Aorta (tissue), 5 donors: ENCODE results near the gene TNFSF15. TPM values are rescaled to one million over a fixed set of nuclear protein-coding genes. Genes with fewer than 3 reads are reported as not detected.

Experiments
- ATAC-seq: fragments of 200-7000 bp; cut with Tn5 transposase; one replicate; pipeline ENCODE4 v1.9.1; 2022; ENCODE audit warnings: moderate library complexity; ENCODE audit not compliant: low FRiP score
- DNase-seq, 2 donors: peaks; one replicate each; pipeline ENCODE4 v3.0.0-alpha.2; 2020
- H3K27ac ChIP-seq, 2 donors: one replicate each; pipeline ENCODE4 v1.5.1; 2013; ENCODE audit warnings: low read length in 2 of 2, mild to moderate bottlenecking in 2 of 2, moderate library complexity in 2 of 2, control low read depth in 1 of 2, inconsistent platforms in 1 of 2, low read depth in 1 of 2
- H3K27me3 ChIP-seq, 2 donors: one replicate each; pipeline ENCODE4 v1.6.1; 2013; ENCODE audit warnings: control low read depth in 1 of 2, low read length in 1 of 2, mild to moderate bottlenecking in 1 of 2, moderate library complexity in 1 of 2; ENCODE audit not compliant: insufficient read depth in 2 of 2, control insufficient read depth in 1 of 2
- H3K36me3 ChIP-seq, 2 donors: one replicate each; pipeline ENCODE4 v1.6.1; 2013; ENCODE audit warnings: control low read depth in 1 of 2, low read length in 1 of 2, mild to moderate bottlenecking in 1 of 2; ENCODE audit not compliant: insufficient read depth in 2 of 2, control insufficient read depth in 1 of 2
- H3K4me1 ChIP-seq, 2 donors: one replicate each; pipeline ENCODE4 v1.6.1; 2013; ENCODE audit warnings: low read length in 2 of 2, control low read depth in 1 of 2, mild to moderate bottlenecking in 1 of 2, moderate library complexity in 1 of 2; ENCODE audit not compliant: insufficient read depth in 2 of 2, control insufficient read depth in 1 of 2
- H3K4me3 ChIP-seq, 2 donors: one replicate each; pipeline ENCODE4 v1.5.1; 2013; ENCODE audit warnings: low read length in 2 of 2, control low read depth in 1 of 2, mild to moderate bottlenecking in 1 of 2
- H3K9me3 ChIP-seq: one replicate; pipeline ENCODE4 v1.6.1; 2013; ENCODE audit warnings: mild to moderate bottlenecking, low read length; ENCODE audit not compliant: control insufficient read depth
- WGBS, 2 donors: extraction: QIAGEN DNeasy Blood & Tissue Kit; methylation state at CpG; one replicate each; pipeline ENCODE4 v1.1.7; 2013; 5-methylcytosine and 5-hydroxymethylcytosine counted together
- intact Hi-C, 2 donors: fragments of 100-400 bp; cut with DNase I; formaldehyde crosslinking; loops; one replicate each; pipeline versions ENCODE4 v1.14.2 to v1.15.0; 2022
- polyA plus RNA-seq, 2 donors: library from polyadenylated mRNA; stranded (reverse); fragments of 200-250 nt; gene quantifications; one replicate each; pipeline ENCODE4 v1.2.3, GENCODE V29; 2013
- total RNA-seq, 2 donors: library from RNA; stranded (reverse); fragmentation: NEBNext Ultra II Directional; extraction: Animal tissue kit (Norgen Biotek cat#: 25700); gene quantifications; one replicate each; pipeline ENCODE4 v1.2.1, GENCODE V29; 2021
- donor health status: healthy with polysubstance abuse.
- donor health status: Bipolar disorder and iron deficiency.
- donor health status: DM: no; HTN: no; CAD: no.
- donor health status: DM: no; HTN: no; CAD: no.
- donor health status: DM: yes; HTN: yes; CAD: no.

TNFSF15 gene
- total and polyA plus RNA-seq, 4 donors = 0.03 to 0.81 (median 0.33) TPM

GRCh38 chr9:114775121-114775520, 30.7 kb downstream of the TNFSF15 start:
- intact Hi-C loops = no loop called here

DNA sequence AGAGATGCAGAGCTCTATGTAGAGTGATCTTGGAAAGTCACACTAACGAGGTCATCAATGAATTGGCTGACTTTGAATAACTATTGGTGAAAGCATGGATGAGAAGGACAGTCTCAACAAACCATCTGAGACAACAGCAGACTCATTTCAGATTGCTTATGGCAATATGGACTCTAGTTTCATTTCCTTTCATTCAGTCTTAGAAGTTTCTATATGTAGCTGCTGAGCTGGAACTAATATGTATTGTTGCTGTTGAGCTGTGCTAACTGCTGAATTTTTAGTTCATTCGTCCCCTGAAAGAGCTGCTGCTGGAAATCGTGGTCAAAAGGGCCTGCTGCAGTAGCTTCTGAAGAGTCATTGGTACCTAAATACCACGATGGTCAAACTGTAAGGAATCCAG, 31.3 kb downstream of the TNFSF15 start:
- Histone ChIP-seq H3K27me3 (no peaks in the 10 kb centered on the region), H3K4me3 (no peak overlapping the region), H3K27ac (no peak overlapping the region), H3K9me3 (no peaks in the 10 kb centered on the region), H3K4me1 (peaks cover 0 to 2% of the 10 kb centered on the region in 2 donors), H3K36me3 (no peaks in the 10 kb centered on the region)
- ATAC-seq (no peak), DNase-seq (no peak)
- 79 to 86% methylated on average over 4 of the region's 4 CpGs for WGBS, 2 donors
- intact Hi-C loops = no loop called here

More at GRCh38 chr9:114775121-114775520, 30.7 kb downstream of the TNFSF15 start:
- no peaks in the 10 kb centered on the region for H3K9me3 ChIP-seq
- H3K36me3 ChIP-seq = no peaks in the 10 kb centered on the region
- DNase-seq (no peak), ATAC-seq (no peak)
- WGBS, 2 donors = 83 to 94% methylated on average over 1 of the region's 1 CpG
- H3K4me3 ChIP-seq = no peak overlapping the region
- H3K4me1 ChIP-seq = peaks cover 0 to 2% of the 10 kb centered on the region in 2 donors
- no peaks in the 10 kb centered on the region for H3K27me3 ChIP-seq
- no peak overlapping the region for H3K27ac ChIP-seq

- DNase-seq = no peak
- H3K4me1 ChIP-seq = no peaks in the 10 kb centered on the region
- H3K27me3 ChIP-seq = no peaks in the 10 kb centered on the region
- WGBS, 2 donors = 67 to 73% methylated on average over 6 of the region's 6 CpGs
- no peaks in the 10 kb centered on the region for H3K36me3 ChIP-seq
- H3K9me3 ChIP-seq = no peaks in the 10 kb centered on the region
- H3K4me3 ChIP-seq = no peak overlapping the region
- intact Hi-C loops = no loop called here
- no peak overlapping the region for H3K27ac ChIP-seq
- no peak for ATAC-seq
Measured at GRCh38 chr9:114771889-114772288, 34.0 kb downstream of the TNFSF15 start.

GRCh38 chr9:114770991-114771390, 34.8 kb downstream of the TNFSF15 start:
- DNase-seq (no peak), ATAC-seq (no peak)

GRCh38 chr9:114769624-114770023, 36.2 kb downstream of the TNFSF15 start:
- no peaks in the 10 kb centered on the region for H3K4me1 ChIP-seq
- no peak overlapping the region for H3K4me3 ChIP-seq
- no peaks in the 10 kb centered on the region for H3K36me3 ChIP-seq
- no peak overlapping the region for H3K27ac ChIP-seq
- 10 to 11% methylated on average over 1 of the region's 1 CpG for WGBS, 2 donors
- DNase-seq (no peak), ATAC-seq (no peak)
- H3K9me3 ChIP-seq = no peaks in the 10 kb centered on the region
- intact Hi-C loops = no loop called here
- no peaks in the 10 kb centered on the region for H3K27me3 ChIP-seq

More at GRCh38 chr9:114770991-114771390, 34.8 kb downstream of the TNFSF15 start:
- H3K9me3 ChIP-seq = no peaks in the 10 kb centered on the region
- intact Hi-C loops = no loop called here
- 89 to 90% methylated on average over 3 of the region's 3 CpGs for WGBS, 2 donors
- no peaks in the 10 kb centered on the region for H3K4me1 ChIP-seq
- no peak overlapping the region for H3K27ac ChIP-seq
- no peaks in the 10 kb centered on the region for H3K36me3 ChIP-seq
- no peaks in the 10 kb centered on the region for H3K27me3 ChIP-seq
- H3K4me3 ChIP-seq = no peak overlapping the region

GRCh38 chr9:114763220-114763619, 42.6 kb downstream of the TNFSF15 start:
- intact Hi-C loops = no loop called here
- ATAC-seq (no peak), DNase-seq (no peak)
- Histone ChIP-seq H3K4me3 (no peak overlapping the region), H3K27me3 (no peaks in the 10 kb centered on the region), H3K4me1 (no peaks in the 10 kb centered on the region), H3K36me3 (no peaks in the 10 kb centered on the region), H3K27ac (no peak overlapping the region), H3K9me3 (peaks cover 4% of the 10 kb centered on the region)
- WGBS, 2 donors = 80 to 89% methylated on average over 4 of the region's 4 CpGs

DNA sequence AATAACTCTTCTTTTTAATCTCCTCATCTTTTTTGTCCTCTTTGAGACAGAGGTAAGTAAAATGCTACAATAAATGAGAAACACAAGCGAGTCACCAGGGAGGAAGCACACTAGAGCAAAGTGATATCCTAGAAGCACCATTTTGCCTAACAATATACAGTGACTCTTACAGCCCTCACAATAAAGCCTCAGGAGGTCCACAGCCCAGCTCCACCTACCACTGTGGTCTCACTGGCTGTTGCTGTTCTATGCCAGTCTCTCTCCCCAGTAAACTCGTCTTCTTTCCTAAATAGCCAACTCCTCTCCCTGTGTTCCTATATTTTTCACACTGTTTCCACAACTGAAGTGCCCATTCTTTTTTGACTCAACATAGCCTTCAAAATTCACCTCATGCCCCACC, 44.3 kb downstream of the TNFSF15 start:
- H3K4me1 ChIP-seq = no peaks in the 10 kb centered on the region
- H3K36me3 ChIP-seq = no peaks in the 10 kb centered on the region
- no peaks in the 10 kb centered on the region for H3K27me3 ChIP-seq
- DNase-seq (no peak), ATAC-seq (no peak)
- no peak overlapping the region for H3K27ac ChIP-seq
- intact Hi-C loops = no loop called here
- H3K9me3 ChIP-seq = peaks cover 4% of the 10 kb centered on the region
- 82 to 86% methylated on average over 2 of the region's 2 CpGs for WGBS, 2 donors
- no peak overlapping the region for H3K4me3 ChIP-seq

GRCh38 chr9:114759512-114760341, 46.1 kb downstream of the TNFSF15 start:
- H3K9me3 ChIP-seq = peaks cover 4% of the 10 kb centered on the region
- DNase-seq (no peak), ATAC-seq (peak; percentile 63)
- H3K4me3 ChIP-seq = no peak overlapping the region
- intact Hi-C loops = no loop called here
- 84 to 88% methylated on average over 7 of the region's 7 CpGs for WGBS, 2 donors
- H3K27ac ChIP-seq = no peak overlapping the region
- H3K36me3 ChIP-seq = no peaks in the 10 kb centered on the region
- no peaks in the 10 kb centered on the region for H3K27me3 ChIP-seq
- no peaks in the 10 kb centered on the region for H3K4me1 ChIP-seq

GRCh38 chr9:114757984-114758383, 47.9 kb downstream of the TNFSF15 start:
- DNase-seq (no peak), ATAC-seq (no peak)
- 55 to 60% methylated on average over 9 of the region's 9 CpGs for WGBS, 2 donors
- no peak overlapping the region for H3K4me3 ChIP-seq
- H3K27me3 ChIP-seq = no peaks in the 10 kb centered on the region
- intact Hi-C loops = no loop called here
- no peaks in the 10 kb centered on the region for H3K4me1 ChIP-seq
- H3K27ac ChIP-seq = no peak overlapping the region
- H3K9me3 ChIP-seq = peaks cover 4% of the 10 kb centered on the region
- H3K36me3 ChIP-seq = no peaks in the 10 kb centered on the region
